Immature natural killer cell (primary cell): ENCODE results near the gene NDST3. TPM values are rescaled to one million over a fixed set of nuclear protein-coding genes. Genes with fewer than 3 reads are reported as not detected.
"Not testable (repeated sequence)": the region's sequence is repeated elsewhere in the genome, so short reads cannot be mapped to it uniquely, and the experiment has no call there.

Source experiments
- DNase-seq, 3 donors: peaks; one replicate each; pipeline ENCODE4 v3.0.0; 2022; ENCODE audit warnings: mixed read lengths in 1 of 3
- H3K27ac Mint-ChIP-seq, 6 donors: one replicate each; pipeline ENCODE4 v1.8.0; 2020; ENCODE audit warnings: mixed read lengths in 6 of 6, mild to moderate bottlenecking in 5 of 6, inconsistent platforms in 4 of 6, moderate library complexity in 3 of 6
- H3K27me3 Mint-ChIP-seq, 3 donors: one replicate each; pipeline ENCODE4 v1.8.0; 2020 to 2021; ENCODE audit warnings: low read depth in 3 of 3, mild to moderate bottlenecking in 3 of 3, mixed read lengths in 3 of 3, moderate library complexity in 3 of 3, inconsistent platforms in 1 of 3
- H3K36me3 Mint-ChIP-seq, 3 donors: one replicate each; pipeline ENCODE4 v1.8.0; 2020; ENCODE audit warnings: mixed read lengths in 3 of 3, inconsistent platforms in 2 of 3, mild to moderate bottlenecking in 2 of 3
- H3K4me1 Mint-ChIP-seq, 2 donors: one replicate each; pipeline ENCODE4 v1.8.0; 2020; ENCODE audit warnings: inconsistent platforms in 2 of 2, mild to moderate bottlenecking in 2 of 2, mixed read lengths in 2 of 2, moderate library complexity in 1 of 2
- H3K4me3 Mint-ChIP-seq, 5 donors: one replicate each; pipeline ENCODE4 v1.8.0; 2020; ENCODE audit warnings: mild to moderate bottlenecking in 5 of 5, mixed read lengths in 5 of 5, inconsistent platforms in 3 of 5, moderate library complexity in 3 of 5
- H3K9me3 Mint-ChIP-seq, 6 donors: one replicate each; pipeline ENCODE4 v1.8.0; 2020; ENCODE audit warnings: mild to moderate bottlenecking in 6 of 6, mixed read lengths in 6 of 6, inconsistent platforms in 4 of 6, moderate library complexity in 3 of 6
- polyA plus RNA-seq, 3 donors: library from polyadenylated mRNA; unstranded; fragments of 300-500 nt; fragmentation: Illumina TruSeq; gene quantifications; one replicate each; pipeline ENCODE4 v1.2.3, GENCODE V29; 2021

The NDST3 gene
- polyA plus RNA-seq, 3 donors from 2014 or later, result not detected

DNA sequence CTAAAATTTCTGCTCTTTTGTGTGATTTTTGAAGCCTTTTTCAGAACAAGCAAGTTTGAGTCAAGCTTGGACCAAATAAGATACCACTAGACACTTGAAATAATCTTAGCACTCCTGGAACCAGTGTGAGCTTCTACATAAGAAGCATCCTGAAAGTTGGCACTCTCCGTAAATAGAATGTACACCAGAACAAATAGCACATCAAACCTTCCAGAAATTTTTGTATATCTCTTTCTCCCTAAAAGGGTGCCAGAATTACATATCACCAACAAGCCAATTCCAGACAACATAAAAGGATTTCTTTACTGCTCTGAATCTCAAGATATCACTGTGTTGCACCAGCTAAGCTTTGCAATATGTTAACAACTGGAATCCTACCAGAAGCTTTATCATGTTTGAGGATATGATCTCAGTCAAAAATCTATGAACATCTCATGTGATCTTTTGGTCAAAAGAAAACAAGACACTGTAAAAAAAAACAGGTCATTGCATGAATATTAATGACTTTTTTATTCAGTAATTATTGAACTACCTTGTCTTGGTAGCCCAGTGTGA, 201.4 kb downstream of the NDST3 start:
- Mint-ChIP-seq H3K4me1 (no peaks in the 10 kb centered on the region), H3K36me3 (no peaks in the 10 kb centered on the region), H3K9me3 (no peaks in the 10 kb centered on the region), H3K27me3 (peaks cover 2 to 10% (median 6%) of the 10 kb centered on the region in 3 donors), H3K4me3 (no peak overlapping the region), H3K27ac (no peak overlapping the region)
- no peak for DNase-seq

DNA sequence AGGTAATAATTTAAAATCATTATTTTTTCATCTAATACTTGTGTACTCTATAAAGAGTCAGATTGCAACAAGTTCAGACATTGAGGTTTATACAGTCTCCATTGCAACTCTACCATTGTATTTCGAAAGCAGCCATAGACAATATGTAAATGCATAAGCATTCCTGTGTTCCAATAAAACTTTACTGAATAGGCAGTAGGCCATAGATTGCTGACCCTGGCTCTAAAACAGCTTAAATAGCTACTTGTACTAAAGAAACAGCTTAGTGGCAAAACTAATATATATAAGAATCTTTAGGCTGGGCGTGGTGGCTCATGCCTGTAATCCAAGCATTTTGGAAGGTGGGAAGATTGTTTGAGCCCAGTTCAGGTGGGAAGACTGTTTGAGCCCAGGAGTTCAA, 203.2 kb downstream of the NDST3 start:
- Mint-ChIP-seq H3K27ac (no peak overlapping the region), H3K4me1 (no peaks in the 10 kb centered on the region), H3K36me3 (no peaks in the 10 kb centered on the region), H3K4me3 (no peak overlapping the region), H3K9me3 (no peaks in the 10 kb centered on the region), H3K27me3 (peaks cover 0 to 9% (median 6%) of the 10 kb centered on the region in 3 donors)
- no peak for DNase-seq

DNA sequence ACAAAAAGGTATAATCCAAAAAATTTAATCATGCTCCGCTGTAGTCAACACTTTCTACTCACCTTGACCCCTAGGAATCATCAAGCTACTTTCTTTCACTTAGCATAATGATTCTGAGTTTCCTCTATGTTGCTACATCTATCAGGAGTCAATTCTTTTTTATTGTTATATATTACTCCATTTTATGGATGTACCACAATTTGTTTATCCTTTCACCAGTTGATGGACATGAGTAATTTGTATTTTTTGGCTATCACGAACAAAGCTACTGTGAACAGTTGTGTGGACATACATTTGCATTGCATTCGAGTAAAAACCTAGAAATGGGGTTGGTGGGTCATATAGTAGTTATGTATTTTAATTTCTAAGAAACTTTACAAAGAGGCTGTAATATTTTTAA, 215.6 kb downstream of the NDST3 start:
- no peaks in the 10 kb centered on the region for H3K36me3 Mint-ChIP-seq
- DNase-seq, result no peak
- H3K9me3 Mint-ChIP-seq, result no peaks in the 10 kb centered on the region
- no peak overlapping the region for H3K4me3 Mint-ChIP-seq
- H3K27me3 Mint-ChIP-seq, result peaks cover 0 to 4% (median 2%) of the 10 kb centered on the region in 3 donors
- no peak overlapping the region for H3K27ac Mint-ChIP-seq
- H3K4me1 Mint-ChIP-seq, result no peaks in the 10 kb centered on the region

DNA sequence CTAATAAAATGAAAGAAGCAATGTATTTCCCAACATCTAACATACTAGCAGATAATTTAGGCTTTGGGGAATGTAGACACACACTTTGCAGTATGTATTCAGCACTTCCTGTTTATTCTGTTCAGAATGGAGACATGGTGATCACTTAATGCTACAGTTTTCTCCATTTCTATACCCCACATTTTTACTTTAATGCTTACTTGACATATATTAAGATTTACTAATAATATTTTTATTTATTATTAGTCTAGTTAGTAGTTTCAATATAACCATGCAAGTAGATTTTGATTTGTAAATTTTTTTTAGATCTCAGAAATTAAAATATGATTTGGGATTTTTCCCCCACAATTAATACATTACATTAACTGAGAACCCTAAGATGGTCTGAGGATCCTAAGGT, 220.1 kb downstream of the NDST3 start:
- Mint-ChIP-seq H3K27me3 (peaks cover 0 to 3% (median 2%) of the 10 kb centered on the region in 3 donors), H3K36me3 (no peaks in the 10 kb centered on the region), H3K9me3 (no peaks in the 10 kb centered on the region), H3K27ac (no peak overlapping the region), H3K4me3 (no peak overlapping the region), H3K4me1 (no peaks in the 10 kb centered on the region)
- DNase-seq, result no peak

DNA sequence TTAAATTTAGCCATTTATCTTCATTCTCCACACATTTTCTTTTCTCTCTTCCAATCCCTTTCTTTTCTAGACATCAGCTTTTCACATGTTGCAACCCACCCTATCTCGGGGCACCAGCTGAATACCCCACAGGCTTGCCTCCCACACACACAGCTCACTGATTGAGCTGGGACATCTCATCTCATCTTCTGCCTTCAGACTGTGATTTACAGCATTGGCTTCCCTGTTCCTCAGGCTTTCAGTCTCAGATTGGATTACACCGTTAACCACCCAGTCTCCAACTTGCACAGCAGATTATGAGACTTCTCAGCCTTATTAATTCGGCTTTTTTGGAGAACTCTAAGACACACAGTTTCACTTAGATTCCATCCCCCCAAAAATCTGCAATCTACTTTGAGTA, 224.8 kb downstream of the NDST3 start:
- no peak for DNase-seq
- H3K4me3 Mint-ChIP-seq, result no peak overlapping the region
- H3K27ac Mint-ChIP-seq, result no peak overlapping the region
- peaks cover 0 to 3% (median 0%) of the 10 kb centered on the region in 3 donors for H3K27me3 Mint-ChIP-seq
- H3K4me1 Mint-ChIP-seq, result no peaks in the 10 kb centered on the region
- no peaks in the 10 kb centered on the region for H3K36me3 Mint-ChIP-seq
- no peaks in the 10 kb centered on the region for H3K9me3 Mint-ChIP-seq

DNA sequence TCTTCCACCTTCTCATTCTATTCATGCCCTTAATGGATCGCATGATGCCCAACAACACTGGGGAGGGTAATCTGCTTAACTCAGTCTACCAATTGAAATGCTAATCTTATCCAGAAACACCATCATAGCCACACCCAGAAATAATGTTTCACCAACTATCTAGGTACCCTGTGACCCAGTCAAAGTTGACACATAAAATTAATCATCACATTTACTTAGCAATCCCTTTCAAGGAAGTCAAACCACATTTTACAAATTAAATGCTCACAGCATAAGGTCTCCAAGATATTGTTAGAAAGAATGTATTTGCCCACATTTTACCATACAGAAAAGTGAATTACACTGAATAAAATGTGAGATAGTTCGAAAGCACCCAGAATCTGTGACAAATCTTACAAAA, 226.0 kb downstream of the NDST3 start:
- Mint-ChIP-seq H3K27ac (no peak overlapping the region), H3K4me3 (no peak overlapping the region), H3K27me3 (peaks cover 0 to 5% (median 0%) of the 10 kb centered on the region in 3 donors), H3K36me3 (no peaks in the 10 kb centered on the region), H3K9me3 (no peaks in the 10 kb centered on the region), H3K4me1 (no peaks in the 10 kb centered on the region)
- no peak for DNase-seq

DNA sequence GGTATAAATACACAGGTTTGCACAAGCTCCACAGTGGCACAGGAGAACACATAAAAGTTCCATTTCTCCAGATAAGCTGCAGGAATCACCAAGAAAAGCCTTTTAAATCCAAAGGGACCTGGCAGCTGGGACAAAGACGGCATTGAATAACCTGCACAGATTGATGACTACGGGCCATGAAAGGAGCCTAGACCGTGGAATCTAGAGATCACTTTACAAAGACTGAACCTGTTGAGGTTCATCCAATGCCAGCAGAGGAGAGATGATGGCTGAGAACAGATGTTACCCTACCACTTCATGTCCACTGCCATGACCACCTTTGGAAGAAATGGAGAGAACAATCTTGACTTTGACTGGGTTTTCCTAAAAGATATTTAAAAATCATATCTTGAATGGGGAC, 229.8 kb downstream of the NDST3 start:
- Mint-ChIP-seq H3K4me3 (peak overlapping the region in 3 of 5 donors; percentile 9 to 41 (median 17)), H3K9me3 (no peaks in the 10 kb centered on the region), H3K27me3 (peaks cover 1 to 8% (median 5%) of the 10 kb centered on the region in 3 donors), H3K36me3 (no peaks in the 10 kb centered on the region), H3K27ac (no peak overlapping the region), H3K4me1 (no peaks in the 10 kb centered on the region)
- no peak for DNase-seq

DNA sequence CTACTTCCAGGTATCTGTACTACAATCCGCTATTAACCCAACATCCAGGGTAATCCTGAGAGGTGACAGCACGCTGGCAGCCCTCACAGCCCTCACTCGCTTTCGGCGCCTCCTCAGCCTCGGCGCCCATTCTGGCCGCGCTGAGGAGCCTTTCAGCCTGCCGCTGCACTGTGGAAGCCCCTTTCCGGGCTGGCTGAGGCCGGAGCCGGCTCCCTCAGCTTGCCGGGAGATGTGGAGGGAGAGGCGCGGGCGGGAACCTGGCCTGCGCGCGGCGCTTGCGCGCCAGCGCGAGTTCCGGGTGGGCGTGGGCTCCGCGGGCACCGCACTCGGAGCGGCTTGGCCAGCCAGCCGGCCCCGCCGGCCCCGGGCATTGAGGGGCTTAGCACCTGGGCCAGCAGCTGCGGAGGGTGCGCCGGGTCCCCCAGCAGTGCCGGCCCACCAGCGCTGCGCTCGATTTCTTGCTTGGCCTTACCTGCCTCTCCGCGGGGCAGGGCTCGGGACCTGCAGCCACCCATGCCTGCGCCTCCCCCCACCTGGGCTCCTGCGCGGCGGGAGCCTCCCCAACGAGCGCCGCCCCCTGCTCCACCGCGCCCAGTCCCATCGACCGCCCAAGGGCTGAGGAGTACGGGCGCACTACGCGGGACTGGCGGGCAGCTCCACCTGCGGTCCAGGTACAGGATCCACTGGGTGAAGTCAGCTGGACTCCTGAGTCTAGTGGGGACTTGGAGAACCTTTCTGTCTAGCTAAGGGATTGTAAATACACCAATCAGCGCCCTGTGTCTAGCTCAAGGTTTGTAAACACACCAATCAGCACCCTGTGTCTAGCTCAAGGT, 231.2 kb downstream of the NDST3 start:
- Mint-ChIP-seq H3K4me1 (no peaks in the 10 kb centered on the region), H3K9me3 (no peaks in the 10 kb centered on the region), H3K27ac (no peak overlapping the region), H3K4me3 (peak overlapping the region in 3 of 5 donors; percentile 46 to 68 (median 61)), H3K36me3 (no peaks in the 10 kb centered on the region), H3K27me3 (peaks cover 5 to 8% (median 5%) of the 10 kb centered on the region in 3 donors)
- DNase-seq, result peak in 1 of 3 donors; percentile 13

DNA sequence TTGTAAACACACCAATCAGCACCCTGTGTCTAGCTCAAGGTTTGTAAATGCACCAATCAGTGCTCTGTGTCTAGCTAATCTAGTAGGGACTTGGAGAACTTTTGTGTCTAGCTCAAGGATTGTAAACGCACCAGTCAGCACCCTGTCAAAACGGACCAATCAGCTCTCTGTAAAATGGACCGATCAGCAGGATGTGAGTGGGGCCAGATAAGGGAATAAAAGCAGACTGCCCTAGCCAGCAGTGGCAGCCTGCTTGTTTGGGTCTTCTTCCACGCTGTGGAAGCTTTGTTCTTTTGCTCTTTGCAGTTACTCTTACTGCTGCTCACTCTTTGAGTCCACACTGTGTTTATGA, 231.8 kb downstream of the NDST3 start:
- not testable (repeated sequence) for H3K36me3 Mint-ChIP-seq

DNA sequence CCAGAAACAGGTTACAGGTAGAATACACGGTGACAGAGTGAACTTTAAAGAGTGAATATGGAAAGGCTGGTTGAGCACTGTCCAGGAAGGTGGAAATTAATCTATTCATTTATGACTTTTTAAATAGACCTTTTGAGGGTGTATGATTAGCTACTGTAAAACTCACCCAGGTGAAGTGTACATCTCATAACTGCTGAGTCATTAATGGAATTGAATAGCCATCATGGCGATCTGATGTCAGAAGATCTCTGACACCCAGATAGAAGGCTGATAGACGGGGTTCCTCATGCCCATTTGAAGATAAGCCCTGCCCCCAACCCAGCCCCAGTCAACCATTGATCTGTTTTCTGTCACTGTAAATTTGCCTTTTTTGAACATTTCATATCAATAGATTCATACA, 234.5 kb downstream of the NDST3 start:
- no peaks in the 10 kb centered on the region for H3K36me3 Mint-ChIP-seq
- no peak overlapping the region for H3K27ac Mint-ChIP-seq
- no peak overlapping the region for H3K4me3 Mint-ChIP-seq
- no peaks in the 10 kb centered on the region for H3K9me3 Mint-ChIP-seq
- H3K4me1 Mint-ChIP-seq, result no peaks in the 10 kb centered on the region
- H3K27me3 Mint-ChIP-seq, result peaks cover 5 to 8% (median 5%) of the 10 kb centered on the region in 3 donors
- no peak for DNase-seq

More for the DNA sequence above, 231.8 kb downstream of the NDST3 start:
- H3K27ac Mint-ChIP-seq, H3K27me3 Mint-ChIP-seq, H3K9me3 Mint-ChIP-seq, H3K4me1 Mint-ChIP-seq, DNase-seq: not testable (repeated sequence)
- peak overlapping the region in 4 of 5 donors; percentile 11 to 26 (median 22) for H3K4me3 Mint-ChIP-seq

DNA sequence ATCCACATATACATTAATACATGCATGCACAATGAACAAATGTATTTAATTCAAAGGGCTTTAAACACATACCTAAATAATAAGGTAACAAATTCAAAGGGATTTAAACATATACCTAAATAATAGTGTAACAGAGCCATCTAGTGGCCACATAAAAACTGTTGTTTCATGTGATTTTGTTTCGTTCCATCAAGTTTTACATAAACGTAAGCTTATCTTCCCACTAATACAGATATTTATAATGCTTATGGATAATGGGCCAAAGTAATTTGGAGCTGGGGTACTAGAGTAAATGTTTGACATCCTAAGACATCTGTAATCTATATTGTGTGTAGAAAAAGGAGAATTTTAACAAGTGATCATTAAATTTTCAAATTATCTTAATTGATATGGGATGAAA, 236.2 kb downstream of the NDST3 start:
- no peaks in the 10 kb centered on the region for H3K36me3 Mint-ChIP-seq
- no peak overlapping the region for H3K4me3 Mint-ChIP-seq
- H3K27ac Mint-ChIP-seq, result no peak overlapping the region
- H3K27me3 Mint-ChIP-seq, result peaks cover 5 to 8% (median 6%) of the 10 kb centered on the region in 3 donors
- H3K9me3 Mint-ChIP-seq, result no peaks in the 10 kb centered on the region
- H3K4me1 Mint-ChIP-seq, result no peaks in the 10 kb centered on the region
- DNase-seq, result peak; percentile 24 to 37 (median 36)

DNA sequence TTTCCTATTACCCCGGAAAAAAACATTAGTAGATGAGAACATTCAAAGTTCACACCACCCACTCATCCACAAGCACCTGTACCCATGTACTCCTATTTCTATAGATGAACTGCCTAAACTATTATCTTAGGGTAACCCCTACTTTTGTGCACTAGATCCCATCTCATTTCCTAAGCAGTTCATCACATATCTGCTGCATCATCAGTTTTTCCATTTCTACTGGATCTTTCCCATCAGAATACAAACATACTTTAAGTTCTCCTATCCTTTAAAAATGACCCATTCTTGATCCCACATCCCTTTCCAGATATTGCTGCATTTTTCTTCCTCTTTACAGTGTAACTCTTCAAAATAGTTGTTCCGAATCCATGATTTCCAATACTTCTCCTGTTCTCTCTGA, 237.5 kb downstream of the NDST3 start:
- Mint-ChIP-seq H3K27me3 (peaks cover 3 to 5% (median 4%) of the 10 kb centered on the region in 3 donors), H3K4me1 (no peaks in the 10 kb centered on the region), H3K4me3 (no peak overlapping the region), H3K9me3 (no peaks in the 10 kb centered on the region), H3K36me3 (no peaks in the 10 kb centered on the region), H3K27ac (no peak overlapping the region)
- DNase-seq, result no peak

DNA sequence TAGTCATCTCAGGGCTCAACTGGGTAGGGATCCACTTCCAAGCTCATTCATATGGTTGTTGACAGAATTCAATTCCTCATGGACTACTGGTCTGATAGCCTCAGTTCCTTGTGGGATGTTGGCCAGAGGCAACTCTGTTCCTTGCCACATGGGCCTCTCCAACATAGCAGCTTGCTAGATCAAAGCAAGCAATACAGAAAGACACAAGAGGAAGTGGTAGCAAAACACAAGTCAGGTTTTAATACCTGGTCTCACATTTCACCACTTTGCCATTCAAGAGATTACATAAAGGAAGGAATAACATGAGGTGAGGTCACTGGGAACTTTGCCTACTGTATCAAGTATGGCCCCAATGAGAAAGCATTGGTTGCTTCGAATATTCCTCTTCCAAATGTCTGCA, 239.4 kb downstream of the NDST3 start:
- H3K36me3 Mint-ChIP-seq, result peaks cover 0 to 2% (median 0%) of the 10 kb centered on the region in 3 donors
- H3K4me1 Mint-ChIP-seq, result peaks cover 15 to 18% of the 10 kb centered on the region in 2 donors
- H3K27me3 Mint-ChIP-seq, result peaks cover 9 to 11% (median 9%) of the 10 kb centered on the region in 3 donors
- H3K9me3 Mint-ChIP-seq, result no peaks in the 10 kb centered on the region
- no peak overlapping the region for H3K27ac Mint-ChIP-seq
- DNase-seq, result no peak
- H3K4me3 Mint-ChIP-seq, result no peak overlapping the region

DNA sequence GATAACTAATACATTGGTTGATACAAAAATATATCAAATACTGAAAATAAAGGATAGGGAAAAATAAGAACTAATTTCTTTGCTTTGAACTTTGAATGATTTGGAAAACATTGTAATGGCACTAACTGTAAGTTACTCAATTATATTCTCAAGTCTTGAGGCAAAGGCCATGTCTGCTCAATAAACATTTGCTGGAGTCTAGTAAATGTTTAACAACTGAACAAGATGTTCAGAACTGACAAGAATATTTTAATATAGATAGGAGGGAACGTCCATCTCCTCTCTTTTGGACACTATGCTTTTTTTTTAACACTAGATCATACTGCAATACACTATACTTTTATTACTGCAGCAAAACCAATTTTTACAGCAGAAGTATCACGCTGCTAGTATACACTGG, 242.3 kb downstream of the NDST3 start:
- no peak for DNase-seq
- H3K27me3 Mint-ChIP-seq, result peaks cover 11 to 18% (median 12%) of the 10 kb centered on the region in 3 donors
- no peaks in the 10 kb centered on the region for H3K9me3 Mint-ChIP-seq
- H3K27ac Mint-ChIP-seq, result peak overlapping the region in 3 of 6 donors; percentile 81 to 99 (median 98)
- peaks cover 37 to 47% of the 10 kb centered on the region in 2 donors for H3K4me1 Mint-ChIP-seq
- H3K36me3 Mint-ChIP-seq, result peaks cover 0 to 7% (median 2%) of the 10 kb centered on the region in 3 donors
- no peak overlapping the region for H3K4me3 Mint-ChIP-seq
